ENCODE data around the gene PRSS22.

Gene PRSS22

GRCh38 chr16:2858245-2859025 lies 465 bp upstream of the PRSS22 start:
- H3K27me3 ChIP-seq (ENCODE audit: control insufficient read depth in 1 of 2, insufficient read depth in 2 of 2, low read length in 2 of 2): peaks cover 24% of the 10 kb centered on the region in 2 donors
- no peak overlapping the region for H3K27ac ChIP-seq (ENCODE audit: low read length)
- peaks cover 4 to 8% of the 10 kb centered on the region in 2 donors for H3K9me3 ChIP-seq (ENCODE audit: control insufficient read depth in 2 of 2, low read length in 2 of 2)
- no peaks in the 10 kb centered on the region for H3K4me1 ChIP-seq (ENCODE audit: control insufficient read depth, insufficient read depth, low read length)
- H3K4me3 ChIP-seq (ENCODE audit: low read length in 2 of 2): no peak overlapping the region
- no peaks in the 10 kb centered on the region for H3K36me3 ChIP-seq (ENCODE audit: control insufficient read depth in 2 of 2, insufficient read depth in 2 of 2, low read length in 2 of 2)
- H3K9ac ChIP-seq (ENCODE audit: low read length in 2 of 2): no peak overlapping the region

GRCh38 chr16:2856686-2857450 lies 1.1 kb downstream of the PRSS22 start:
- Histone ChIP-seq H3K27me3 (ENCODE audit: control insufficient read depth in 1 of 2, insufficient read depth in 2 of 2, low read length in 2 of 2) (peaks cover 29 to 36% of the 10 kb centered on the region in 2 donors), H3K27ac (ENCODE audit: low read length) (no peak overlapping the region), H3K9ac (ENCODE audit: low read length in 2 of 2) (no peak overlapping the region), H3K4me1 (ENCODE audit: control insufficient read depth, insufficient read depth, low read length) (no peaks in the 10 kb centered on the region), H3K36me3 (ENCODE audit: control insufficient read depth in 2 of 2, insufficient read depth in 2 of 2, low read length in 2 of 2) (no peaks in the 10 kb centered on the region), H3K4me3 (ENCODE audit: low read length in 2 of 2) (no peak overlapping the region), H3K9me3 (ENCODE audit: control insufficient read depth in 2 of 2, low read length in 2 of 2) (peaks cover 4 to 8% of the 10 kb centered on the region in 2 donors)

- H3K27ac ChIP-seq (ENCODE audit: low read length): no peak overlapping the region
- peaks cover 4 to 8% of the 10 kb centered on the region in 2 donors for H3K9me3 ChIP-seq (ENCODE audit: control insufficient read depth in 2 of 2, low read length in 2 of 2)
- H3K27me3 ChIP-seq (ENCODE audit: control insufficient read depth in 1 of 2, insufficient read depth in 2 of 2, low read length in 2 of 2): peaks cover 29 to 38% of the 10 kb centered on the region in 2 donors
These were observed 1.8 kb downstream of the PRSS22 start for GRCh38 chr16:2856061-2856670.

GRCh38 chr16:2855536-2855935 lies 2.4 kb downstream of the PRSS22 start:
- no peaks in the 10 kb centered on the region for H3K4me1 ChIP-seq (ENCODE audit: control insufficient read depth, insufficient read depth, low read length)
- no peak overlapping the region for H3K4me3 ChIP-seq (ENCODE audit: low read length in 2 of 2)
- H3K36me3 ChIP-seq (ENCODE audit: control insufficient read depth in 2 of 2, insufficient read depth in 2 of 2, low read length in 2 of 2): no peaks in the 10 kb centered on the region
- H3K27me3 ChIP-seq (ENCODE audit: control insufficient read depth in 1 of 2, insufficient read depth in 2 of 2, low read length in 2 of 2): peaks cover 29 to 35% of the 10 kb centered on the region in 2 donors
- peaks cover 4 to 8% of the 10 kb centered on the region in 2 donors for H3K9me3 ChIP-seq (ENCODE audit: control insufficient read depth in 2 of 2, low read length in 2 of 2)
- no peak overlapping the region for H3K9ac ChIP-seq (ENCODE audit: low read length in 2 of 2)
- no peak overlapping the region for H3K27ac ChIP-seq (ENCODE audit: low read length)

More at GRCh38 chr16:2856061-2856670, 1.8 kb downstream of the PRSS22 start:
- no peak overlapping the region for H3K9ac ChIP-seq (ENCODE audit: low read length in 2 of 2)
- no peaks in the 10 kb centered on the region for H3K4me1 ChIP-seq (ENCODE audit: control insufficient read depth, insufficient read depth, low read length)
- H3K4me3 ChIP-seq (ENCODE audit: low read length in 2 of 2): no peak overlapping the region
- H3K36me3 ChIP-seq (ENCODE audit: control insufficient read depth in 2 of 2, insufficient read depth in 2 of 2, low read length in 2 of 2): no peaks in the 10 kb centered on the region

- Histone ChIP-seq H3K27me3 (ENCODE audit: control insufficient read depth in 1 of 2, insufficient read depth in 2 of 2, low read length in 2 of 2) (peaks cover 28 to 32% of the 10 kb centered on the region in 2 donors), H3K4me1 (ENCODE audit: control insufficient read depth, insufficient read depth, low read length) (no peaks in the 10 kb centered on the region), H3K4me3 (ENCODE audit: low read length in 2 of 2) (no peak overlapping the region), H3K9ac (ENCODE audit: low read length in 2 of 2) (no peak overlapping the region), H3K9me3 (ENCODE audit: control insufficient read depth in 2 of 2, low read length in 2 of 2) (peaks cover 4 to 8% of the 10 kb centered on the region in 2 donors), H3K36me3 (ENCODE audit: control insufficient read depth in 2 of 2, insufficient read depth in 2 of 2, low read length in 2 of 2) (no peaks in the 10 kb centered on the region), H3K27ac (ENCODE audit: low read length) (no peak overlapping the region)
These were observed 3.2 kb downstream of the PRSS22 start for GRCh38 chr16:2854700-2855309.

GRCh38 chr16:2853531-2854073 lies 4.4 kb downstream of the PRSS22 start:
- Histone ChIP-seq H3K9ac (ENCODE audit: low read length in 2 of 2) (no peak overlapping the region), H3K27me3 (ENCODE audit: control insufficient read depth in 1 of 2, insufficient read depth in 2 of 2, low read length in 2 of 2) (peaks cover 28 to 30% of the 10 kb centered on the region in 2 donors), H3K4me3 (ENCODE audit: low read length in 2 of 2) (no peak overlapping the region)

GRCh38 chr16:2852731-2853507 lies 5.1 kb downstream of the PRSS22 start:
- no peak overlapping the region for H3K4me3 ChIP-seq (ENCODE audit: low read length in 2 of 2)
- no peak overlapping the region for H3K9ac ChIP-seq (ENCODE audit: low read length in 2 of 2)
- H3K4me1 ChIP-seq (ENCODE audit: control insufficient read depth, insufficient read depth, low read length): no peaks in the 10 kb centered on the region
- peaks cover 22 to 23% of the 10 kb centered on the region in 2 donors for H3K27me3 ChIP-seq (ENCODE audit: control insufficient read depth in 1 of 2, insufficient read depth in 2 of 2, low read length in 2 of 2)
- H3K36me3 ChIP-seq (ENCODE audit: control insufficient read depth in 2 of 2, insufficient read depth in 2 of 2, low read length in 2 of 2): no peaks in the 10 kb centered on the region
- no peak overlapping the region for H3K27ac ChIP-seq (ENCODE audit: low read length)
- H3K9me3 ChIP-seq (ENCODE audit: control insufficient read depth in 2 of 2, low read length in 2 of 2): peaks cover 4 to 8% of the 10 kb centered on the region in 2 donors

More at GRCh38 chr16:2853531-2854073, 4.4 kb downstream of the PRSS22 start:
- H3K27ac ChIP-seq (ENCODE audit: low read length): no peak overlapping the region
- no peaks in the 10 kb centered on the region for H3K4me1 ChIP-seq (ENCODE audit: control insufficient read depth, insufficient read depth, low read length)
- H3K9me3 ChIP-seq (ENCODE audit: control insufficient read depth in 2 of 2, low read length in 2 of 2): peaks cover 4 to 8% of the 10 kb centered on the region in 2 donors
- no peaks in the 10 kb centered on the region for H3K36me3 ChIP-seq (ENCODE audit: control insufficient read depth in 2 of 2, insufficient read depth in 2 of 2, low read length in 2 of 2)

- H3K27ac ChIP-seq (ENCODE audit: low read length): no peak overlapping the region
- peaks cover 18 to 19% of the 10 kb centered on the region in 2 donors for H3K27me3 ChIP-seq (ENCODE audit: control insufficient read depth in 1 of 2, insufficient read depth in 2 of 2, low read length in 2 of 2)
These were observed 5.8 kb downstream of the PRSS22 start for GRCh38 chr16:2852003-2852730.

GRCh38 chr16:2848933-2849725 lies 8.8 kb downstream of the PRSS22 start:
- Histone ChIP-seq H3K27ac (ENCODE audit: low read length) (no peak overlapping the region), H3K9ac (ENCODE audit: low read length in 2 of 2) (no peak overlapping the region), H3K9me3 (ENCODE audit: control insufficient read depth in 2 of 2, low read length in 2 of 2) (peaks cover 0 to 5% of the 10 kb centered on the region in 2 donors), H3K36me3 (ENCODE audit: control insufficient read depth in 2 of 2, insufficient read depth in 2 of 2, low read length in 2 of 2) (no peaks in the 10 kb centered on the region), H3K4me3 (ENCODE audit: low read length in 2 of 2) (no peak overlapping the region), H3K27me3 (ENCODE audit: control insufficient read depth in 1 of 2, insufficient read depth in 2 of 2, low read length in 2 of 2) (peaks cover 19 to 20% of the 10 kb centered on the region in 2 donors), H3K4me1 (ENCODE audit: control insufficient read depth, insufficient read depth, low read length) (no peaks in the 10 kb centered on the region)

More at GRCh38 chr16:2852003-2852730, 5.8 kb downstream of the PRSS22 start:
- H3K4me3 ChIP-seq (ENCODE audit: low read length in 2 of 2): no peak overlapping the region
- H3K9me3 ChIP-seq (ENCODE audit: control insufficient read depth in 2 of 2, low read length in 2 of 2): peaks cover 4 to 8% of the 10 kb centered on the region in 2 donors
- no peaks in the 10 kb centered on the region for H3K36me3 ChIP-seq (ENCODE audit: control insufficient read depth in 2 of 2, insufficient read depth in 2 of 2, low read length in 2 of 2)
- H3K9ac ChIP-seq (ENCODE audit: low read length in 2 of 2): no peak overlapping the region
- H3K4me1 ChIP-seq (ENCODE audit: control insufficient read depth, insufficient read depth, low read length): no peaks in the 10 kb centered on the region

Data from stomach smooth muscle (tissue), 2 donors.